NK-92 (cell line): Measurements from ENCODE around the gene MST1.
A peak's percentile ranks its signal among the peaks of the same experiment; 100 is the strongest.

Source experiments
- DNase-seq: peaks from one replicate; lab custom pipeline; 2025; ENCODE audit not compliant: unreplicated experiment; lab: John Stamatoyannopoulos, UW

The MST1 gene

GRCh38 chr3:49689046-49689907 is at the start of gene MST1, which contains the start of gene RNF123:
MST1 (minus strand) TSS chr3:49689474; CDS start chr3:49688691, 783 bp downstream.
RNF123 (plus strand) TSS chr3:49689557; CDS start chr3:49691166, 1,609 bp downstream.
- no peak for DNase-seq

- no peak for DNase-seq
Observed at GRCh38 chr3:49738067-49738713, 48.9 kb upstream of the MST1 start.

DNA sequence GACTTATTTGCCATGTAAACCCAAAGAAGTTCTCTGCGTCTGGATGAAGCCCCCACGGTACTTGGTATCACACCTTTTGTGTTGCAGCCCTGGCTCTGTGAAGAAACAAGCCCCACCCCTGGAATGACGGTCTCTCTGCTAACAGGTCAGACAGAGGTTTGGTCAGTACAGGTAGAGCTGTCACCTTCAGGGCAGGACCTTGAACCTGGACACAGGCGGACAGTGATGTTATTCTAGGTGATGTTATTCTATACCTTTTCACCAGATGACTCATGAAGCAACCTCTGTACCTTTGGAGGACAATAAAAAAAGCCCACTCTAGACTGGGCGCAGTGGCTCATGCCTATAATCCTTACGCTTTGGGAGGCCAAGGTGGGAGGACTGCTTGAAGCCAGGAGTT is 45.5 kb upstream of the MST1 start:
- DNase-seq, result no peak

DNA sequence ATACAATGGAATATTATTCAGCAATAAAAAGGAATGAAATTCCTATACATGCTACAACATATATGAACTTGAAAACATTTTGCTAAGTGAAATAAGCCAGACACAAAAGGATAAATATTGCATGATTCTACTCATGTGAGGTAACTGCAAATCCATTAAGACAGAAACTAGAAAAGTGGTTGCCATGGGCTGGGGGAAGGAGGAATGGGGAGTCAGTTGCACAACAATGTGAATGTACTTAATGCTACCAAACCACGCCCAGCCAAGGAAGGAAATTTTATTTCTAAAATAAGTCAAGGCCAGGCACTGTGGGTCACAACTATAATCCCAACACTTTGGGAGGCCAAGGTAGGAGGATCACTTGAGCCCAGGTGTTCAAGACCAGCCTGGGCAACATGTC is 44.3 kb upstream of the MST1 start:
- DNase-seq, result no peak

DNA sequence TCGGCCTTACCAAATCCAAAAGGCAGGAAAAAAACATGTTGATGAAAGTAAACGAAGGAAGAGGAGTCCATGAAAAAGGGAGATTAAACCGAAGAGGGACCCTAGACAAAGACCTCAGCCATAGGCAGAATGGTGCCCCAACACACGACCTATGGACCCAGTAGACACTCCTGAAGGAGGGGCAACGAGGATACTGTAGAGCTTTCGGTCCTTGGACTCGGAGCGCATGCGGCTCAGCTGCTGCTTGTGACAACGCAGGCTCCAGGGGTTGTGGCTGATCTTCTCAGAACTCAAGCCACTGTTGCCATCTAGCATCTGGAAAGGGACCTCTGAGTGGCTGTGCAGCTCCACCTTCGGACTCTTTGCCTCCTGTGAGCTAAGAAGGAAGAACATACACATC is 43.3 kb upstream of the MST1 start:
- DNase-seq, result no peak

DNA sequence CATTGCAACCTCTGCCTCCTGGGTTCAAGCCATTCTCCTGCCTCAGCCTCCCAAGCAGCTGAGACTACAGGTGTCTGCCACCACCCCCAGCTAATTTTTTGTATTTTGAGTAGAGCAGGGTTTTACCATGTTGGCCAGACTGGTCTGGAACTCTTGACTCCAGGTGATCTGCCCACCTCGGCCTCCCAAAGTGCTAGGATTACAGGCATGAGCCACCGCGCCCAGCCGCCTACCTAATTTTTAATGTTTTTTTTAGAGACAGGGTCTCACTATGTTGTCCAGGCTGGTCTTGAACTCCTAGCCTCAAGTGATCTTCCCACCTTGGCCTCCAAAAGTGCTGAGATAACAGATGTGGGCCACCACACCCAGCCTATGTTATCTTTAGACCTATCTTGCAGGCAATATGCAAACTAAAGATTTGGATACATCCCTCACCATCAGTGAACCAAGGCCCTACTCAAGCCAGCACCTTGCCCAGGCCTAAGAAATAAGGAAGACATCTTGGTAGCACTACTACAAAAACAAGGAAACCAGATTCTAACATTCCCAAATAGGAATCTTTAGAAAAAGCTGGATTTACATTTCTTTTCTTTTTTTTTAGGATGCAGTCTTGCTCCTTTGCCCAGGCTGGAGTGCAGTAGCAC is 40.8 kb upstream of the MST1 start:
- no peak for DNase-seq

- no peak for DNase-seq
Observed at GRCh38 chr3:49727924-49728361, 38.7 kb upstream of the MST1 start.

DNA sequence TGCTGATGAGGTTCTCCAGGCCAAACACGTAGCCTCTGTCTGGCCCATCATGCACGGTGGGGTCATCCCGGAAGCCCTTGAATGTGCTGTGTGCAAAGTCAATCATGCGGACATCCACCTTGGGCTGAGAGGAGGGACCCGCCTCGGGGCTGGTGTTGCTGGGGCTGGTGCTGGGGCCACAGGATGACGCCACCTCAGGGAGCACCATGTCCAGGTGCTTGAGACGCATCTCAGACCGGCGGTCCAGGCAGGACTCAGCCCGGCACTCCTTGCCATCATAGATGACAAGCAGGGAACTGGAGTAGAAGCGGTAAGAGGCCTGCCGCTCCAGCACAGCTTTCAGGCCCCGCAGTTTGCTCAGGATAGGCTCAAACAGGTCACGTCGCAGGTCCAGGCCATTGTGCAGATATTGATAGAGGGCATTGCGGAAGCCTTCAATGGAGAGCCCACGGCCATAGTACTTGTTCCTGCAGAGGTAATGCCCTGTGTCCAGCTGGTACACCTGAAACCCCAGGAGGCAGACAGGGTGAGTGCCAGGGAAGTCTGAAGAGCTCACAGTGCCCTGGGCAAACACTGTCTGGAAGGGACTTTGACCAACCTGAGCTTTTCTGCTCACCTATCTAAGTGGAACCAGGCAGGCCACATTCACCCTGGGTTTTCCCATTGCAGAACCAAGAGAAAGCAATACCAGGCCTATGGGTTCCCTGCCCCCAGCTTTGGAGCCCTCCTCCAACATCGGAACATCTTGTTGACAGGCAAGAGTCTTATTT is 38.1 kb upstream of the MST1 start:
- no peak for DNase-seq

DNA sequence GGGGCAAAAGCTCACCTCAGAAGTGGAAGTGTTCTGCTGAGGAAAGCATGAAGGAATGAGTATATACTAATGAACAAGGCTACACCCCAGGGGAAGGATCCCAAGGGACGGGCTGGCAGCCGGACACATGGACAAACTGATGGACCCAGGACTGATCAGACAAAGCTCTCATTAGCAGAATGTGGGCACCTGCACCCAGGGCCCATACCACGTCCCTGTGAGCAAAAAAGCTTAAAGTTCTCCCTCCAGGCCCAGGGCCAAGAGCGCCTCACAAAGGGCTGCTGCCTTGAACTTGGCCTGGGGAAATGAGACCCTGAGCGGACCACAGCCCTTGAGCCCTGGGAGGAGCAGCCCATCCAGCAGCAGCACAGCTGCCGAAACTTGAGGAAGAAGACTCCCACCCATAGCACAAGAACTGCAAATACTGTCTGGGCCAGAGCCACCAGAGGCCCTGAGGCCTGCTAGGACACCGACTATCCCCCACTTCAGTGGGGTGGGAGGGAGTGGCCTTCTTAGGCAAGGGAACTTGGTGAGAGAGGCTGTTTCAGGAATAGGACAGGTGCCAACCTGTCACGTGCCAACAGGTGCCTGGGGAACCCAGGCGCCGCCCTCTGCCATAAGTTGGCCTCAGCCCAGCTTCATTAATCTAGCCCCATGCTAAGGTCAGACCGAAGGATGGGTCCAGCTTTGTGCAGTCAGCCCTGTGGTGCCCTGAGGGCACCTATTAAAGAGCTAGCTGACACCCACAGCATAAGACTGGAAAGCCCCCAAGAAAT is 36.8 kb upstream of the MST1 start:
- no peak for DNase-seq

- DNase-seq, result no peak
Observed at GRCh38 chr3:49724586-49724985, 35.3 kb upstream of the MST1 start.

DNA sequence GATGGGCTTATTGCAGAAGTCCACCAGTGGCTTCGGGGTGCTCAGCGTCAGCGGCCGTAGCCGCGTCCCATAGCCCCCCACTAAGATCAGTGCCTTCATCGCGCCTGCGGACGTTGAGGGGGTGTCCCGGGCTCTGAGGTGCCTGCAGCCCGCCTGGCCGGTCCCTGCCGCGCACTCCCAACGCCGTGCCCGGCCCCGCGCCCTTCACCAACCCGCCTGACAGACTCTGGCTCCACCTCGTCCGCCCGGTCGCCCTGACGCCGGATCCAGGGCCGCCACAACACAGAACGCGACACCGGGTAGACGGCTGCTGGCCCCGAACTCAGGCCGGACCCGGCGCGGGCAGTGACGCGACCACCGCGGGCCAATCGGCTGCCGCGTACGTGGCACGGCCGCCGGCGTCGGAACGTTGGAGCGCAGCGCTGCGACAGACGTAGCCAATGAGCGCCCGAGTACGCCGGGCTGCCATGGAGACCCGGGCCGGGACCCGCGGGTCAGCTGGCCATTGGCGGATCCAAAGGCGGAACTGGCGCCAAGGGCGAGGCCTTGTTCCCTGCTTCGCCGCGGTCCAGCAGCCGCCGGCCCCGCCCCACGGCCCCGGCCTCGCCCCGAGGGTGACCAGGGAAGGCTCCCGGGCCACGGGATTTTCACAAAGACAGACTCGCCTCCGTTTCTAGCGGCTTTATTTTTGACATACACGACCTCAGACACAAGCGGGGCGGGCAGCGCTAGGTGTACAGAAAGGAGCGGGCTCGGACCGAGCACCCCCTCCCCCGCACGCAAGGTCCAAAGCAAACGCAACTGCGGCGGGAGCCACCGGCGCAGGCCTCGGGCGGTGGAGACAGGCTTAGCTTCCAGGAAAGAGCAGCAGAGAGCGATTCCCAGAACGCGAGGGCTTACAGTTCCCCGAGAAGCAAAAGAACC is 34.6 kb upstream of the MST1 start, which contains the start of gene GMPPB:
Gene GMPPB (minus strand): TSS at position 324 of the 924 bp plus-strand sequence. CDS start 225 bp downstream, at position 99.
- DNase-seq, result peak; percentile 68

- no peak for DNase-seq
Observed at GRCh38 chr3:49723296-49723627, 34.0 kb upstream of the MST1 start.

- no peak for DNase-seq
Observed at GRCh38 chr3:49722896-49723295, 33.6 kb upstream of the MST1 start.

- no peak for DNase-seq
Observed at GRCh38 chr3:49721896-49722781, 32.9 kb upstream of the MST1 start.

DNA sequence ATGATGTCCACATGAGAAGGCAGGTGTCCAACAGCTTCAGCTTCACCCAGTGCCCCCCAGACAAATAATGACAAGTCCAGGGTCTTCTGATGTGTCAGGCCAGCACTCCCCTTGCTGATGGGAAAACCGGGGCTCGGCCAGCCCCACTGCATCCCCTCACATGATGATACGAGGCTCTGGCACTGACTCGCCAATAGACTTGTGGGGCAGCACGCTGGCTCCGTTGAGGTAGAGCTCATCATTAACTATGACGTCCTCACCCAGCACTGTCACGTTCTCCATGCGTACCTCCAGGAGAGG is 32.3 kb upstream of the MST1 start:
- DNase-seq, result no peak

- no peak for DNase-seq
Observed at GRCh38 chr3:49720855-49721595, 31.8 kb upstream of the MST1 start.

DNA sequence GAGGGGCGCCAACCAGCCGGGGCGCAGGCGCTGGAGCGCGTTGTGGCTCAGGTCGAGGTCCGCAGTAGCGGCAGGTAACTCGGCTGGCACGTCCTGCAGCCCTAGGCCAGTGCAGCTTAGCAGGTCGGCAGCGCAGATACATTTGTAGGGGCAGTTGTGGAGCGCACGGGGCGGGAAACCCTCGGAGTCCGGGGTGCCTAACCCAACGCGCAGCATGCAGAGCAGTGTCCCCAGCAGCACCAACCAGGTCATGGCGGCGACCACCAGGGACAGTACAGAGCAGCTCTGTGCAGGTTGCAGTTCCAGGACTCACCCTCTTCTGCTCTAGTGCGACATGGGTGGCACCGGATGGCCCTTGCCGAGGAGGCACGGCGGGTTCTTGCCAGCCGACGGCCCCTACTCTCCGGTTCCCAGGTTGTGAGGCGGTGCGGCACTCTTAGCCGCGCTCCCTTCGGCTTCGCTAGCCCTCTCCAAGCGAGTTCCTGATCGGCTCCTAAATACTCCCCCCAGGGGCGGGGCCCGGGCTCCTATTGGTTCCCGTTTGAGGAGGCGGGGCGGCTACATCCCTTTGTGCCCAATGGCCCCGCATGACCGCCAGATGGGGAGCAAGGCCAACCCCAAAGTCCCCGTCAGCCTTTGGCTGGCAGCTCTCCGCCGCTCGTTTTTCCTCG is 30.1 kb upstream of the MST1 start, which contains the start of gene AMIGO3:
Gene AMIGO3 (minus strand): TSS at position 471 of the 671 bp plus-strand sequence. CDS start 219 bp downstream, at position 252.
- peak; percentile 15 for DNase-seq
